Activated CD4-positive, alpha-beta T cell treated with anti-CD3 and anti-CD28 coated beads for 48 hours (primary cell): ENCODE data around the gene KIAA0825.
"Not testable (repeated sequence)": the region's sequence is repeated elsewhere in the genome, so short reads cannot be mapped to it uniquely, and the experiment has no call there.

Source experiments
- DNase-seq: peaks from one replicate; pipeline ENCODE4 v3.0.0-alpha.2; 2020

KIAA0825 gene

GRCh38 chr5:94240134-94240533, 378.3 kb downstream of the KIAA0825 start:
- no peak for DNase-seq

GRCh38 chr5:94239266-94239665, 379.1 kb downstream of the KIAA0825 start:
- no peak for DNase-seq

GRCh38 chr5:94234987-94235386, 383.4 kb downstream of the KIAA0825 start:
- no peak for DNase-seq

GRCh38 chr5:94228791-94229190, 389.6 kb downstream of the KIAA0825 start:
- no peak for DNase-seq

- no peak for DNase-seq
Measured at GRCh38 chr5:94223235-94223634, 395.2 kb downstream of the KIAA0825 start.

DNA sequence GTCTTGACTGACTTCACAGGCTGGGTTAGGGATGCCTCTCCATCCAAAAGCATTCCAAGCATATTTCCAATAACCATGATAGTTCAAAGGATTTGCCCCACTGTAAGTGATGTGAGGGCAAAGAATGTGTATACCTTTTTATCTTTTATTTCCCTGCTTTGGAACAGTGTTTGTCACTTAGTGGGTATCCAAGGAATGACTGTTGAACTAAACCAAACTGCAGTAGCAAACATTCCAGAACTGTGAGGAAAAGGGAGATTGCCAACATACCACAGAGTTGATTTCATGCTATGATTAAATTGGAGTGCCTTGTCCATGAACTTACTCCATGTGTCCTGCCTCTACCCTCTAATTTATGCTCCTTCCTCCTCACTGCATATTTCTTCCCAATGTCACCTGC, 400.0 kb downstream of the KIAA0825 start:
- DNase-seq = no peak

DNA sequence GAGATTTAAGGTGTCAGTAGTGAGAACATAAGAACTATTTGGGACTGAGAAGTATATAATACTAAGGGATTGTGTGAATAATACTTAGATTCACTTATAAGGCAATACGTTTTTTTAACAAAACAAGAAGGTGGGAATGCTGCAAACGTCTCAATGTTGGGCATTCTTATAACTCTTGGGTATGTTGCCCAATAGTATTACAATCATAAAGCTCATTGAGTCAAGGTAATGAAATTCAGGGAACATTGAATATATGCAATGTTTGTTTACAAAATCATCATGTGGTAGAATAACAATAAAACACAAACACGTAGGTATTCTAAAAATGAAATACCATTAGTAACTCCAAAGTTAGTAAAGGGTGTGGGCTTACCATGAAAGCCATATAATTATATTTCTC, 400.7 kb downstream of the KIAA0825 start:
- no peak for DNase-seq

- DNase-seq = no peak
Measured at GRCh38 chr5:94217216-94217615, 401.2 kb downstream of the KIAA0825 start.

DNA sequence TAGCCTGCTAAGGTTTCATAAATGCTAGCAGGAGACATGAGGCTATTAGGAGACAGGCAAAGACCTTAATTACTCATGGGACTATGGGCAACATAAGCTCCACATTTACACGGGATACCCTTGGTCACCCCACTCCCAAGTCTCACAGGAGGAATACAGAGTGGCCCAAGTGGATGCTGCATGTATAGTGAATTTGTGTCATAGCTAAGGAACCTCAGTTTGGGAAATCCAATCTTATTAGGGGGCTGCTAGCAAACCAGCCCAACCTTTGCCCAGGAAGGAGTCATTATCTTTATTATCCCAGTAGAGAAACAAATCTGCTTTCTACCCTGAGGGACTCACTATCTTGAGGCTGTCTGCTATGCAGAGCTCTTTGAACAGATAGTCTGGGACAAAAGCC, 405.9 kb downstream of the KIAA0825 start:
- DNase-seq = no peak

GRCh38 chr5:94209774-94210355, 408.5 kb downstream of the KIAA0825 start:
- DNase-seq = no peak

DNA sequence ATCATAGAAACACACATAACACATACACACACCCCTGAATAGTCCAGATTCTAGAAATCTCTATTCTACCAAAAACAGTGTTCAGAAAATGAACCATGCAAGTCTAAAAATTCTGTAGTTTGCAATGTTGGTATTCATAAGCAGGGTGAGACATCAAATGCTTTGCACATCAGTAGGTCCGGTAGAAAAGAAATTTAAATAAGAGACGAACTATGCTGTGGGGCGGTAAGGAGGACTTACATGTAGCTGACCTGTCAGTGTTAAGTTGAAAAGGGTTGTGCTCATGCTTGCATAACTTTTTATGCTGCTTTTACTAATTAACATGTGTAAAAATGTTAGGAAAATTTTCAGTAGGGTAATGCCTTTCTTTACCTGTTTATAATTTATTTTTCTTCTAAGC, 409.1 kb downstream of the KIAA0825 start:
- no peak for DNase-seq

DNA sequence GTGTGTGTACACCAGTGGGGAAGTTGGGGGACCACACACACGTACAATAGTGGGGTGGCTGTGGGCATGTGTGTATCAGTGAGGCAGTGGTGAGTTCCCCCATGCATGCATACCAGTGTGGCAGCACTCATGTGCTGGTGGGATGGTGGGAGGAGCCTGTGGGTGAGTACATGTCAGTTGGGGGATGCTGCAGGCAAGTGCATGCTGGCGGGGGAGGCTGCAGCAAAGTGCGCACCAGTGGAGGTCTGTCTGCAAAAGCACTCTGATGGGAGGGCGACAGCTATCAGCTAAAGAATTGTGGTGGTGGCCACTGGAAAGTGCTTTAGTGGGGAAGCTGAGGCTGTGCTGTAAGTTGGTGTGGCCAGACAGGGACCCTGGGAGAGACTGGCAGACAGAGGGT, 418.8 kb downstream of the KIAA0825 start:
- no peak for DNase-seq

DNA sequence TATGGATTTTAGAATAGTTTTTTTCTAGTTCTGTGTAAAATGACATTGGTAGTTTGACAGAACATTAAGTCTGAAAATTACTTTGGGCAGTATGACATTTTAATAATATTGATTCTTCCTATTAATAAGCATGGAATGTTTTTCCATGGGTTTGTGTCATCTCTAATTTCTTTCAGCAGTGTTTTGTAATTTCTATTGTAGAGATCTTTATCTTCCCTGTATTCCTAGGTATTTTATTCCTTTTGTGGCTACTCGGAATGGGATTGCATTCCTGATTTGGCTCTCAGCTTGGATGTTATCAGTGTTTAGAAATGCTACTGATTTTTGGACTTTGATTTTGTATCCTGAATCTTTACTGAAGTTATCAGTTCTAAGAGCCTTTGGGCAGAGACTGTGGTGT, 420.4 kb downstream of the KIAA0825 start:
- no peak for DNase-seq

DNA sequence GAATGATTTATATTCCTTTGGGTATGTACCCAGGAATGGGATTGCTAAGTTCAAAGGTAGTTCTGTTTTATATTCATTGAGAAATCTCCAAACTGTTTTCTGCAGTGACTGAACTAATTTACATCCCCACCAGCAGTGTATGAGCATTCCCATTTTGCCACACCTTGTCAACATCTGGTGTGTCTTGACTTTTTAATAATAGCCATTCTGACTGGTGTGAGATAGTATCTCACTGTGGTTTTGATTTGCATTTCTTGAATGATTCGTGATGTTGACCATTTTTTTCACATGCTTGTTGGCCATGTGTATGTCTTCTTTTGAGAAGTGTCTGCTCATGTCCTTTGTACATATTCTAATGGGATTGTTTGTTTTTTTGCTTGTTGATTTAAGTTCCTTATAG, 421.5 kb downstream of the KIAA0825 start:
- DNase-seq = no peak

- no peak for DNase-seq
Measured at GRCh38 chr5:94192658-94193391, 425.6 kb downstream of the KIAA0825 start.

- DNase-seq = no peak
Measured at GRCh38 chr5:94191604-94192003, 426.8 kb downstream of the KIAA0825 start.

DNA sequence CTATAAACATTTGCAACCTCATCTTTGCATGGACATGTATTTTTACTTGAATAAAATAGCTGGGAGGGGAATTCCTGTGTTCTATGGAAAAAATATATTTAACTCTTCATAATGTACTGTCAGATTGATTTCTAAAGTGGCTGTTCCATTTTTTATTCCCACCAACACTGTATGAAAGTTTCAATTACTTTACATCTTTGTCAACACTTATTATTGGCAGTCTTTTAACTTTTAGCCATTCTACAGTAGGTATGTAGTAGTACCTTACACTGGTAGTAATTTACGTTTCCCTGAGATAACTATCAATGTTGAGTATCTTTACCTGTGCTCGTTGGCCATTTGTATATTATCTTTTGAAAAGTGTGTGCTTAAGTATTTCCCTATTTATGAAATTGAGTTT, 429.7 kb downstream of the KIAA0825 start:
- no peak for DNase-seq

- no peak for DNase-seq
Measured at GRCh38 chr5:94184870-94185269, 433.5 kb downstream of the KIAA0825 start.

- DNase-seq = no peak
Measured at GRCh38 chr5:94181895-94182294, 436.5 kb downstream of the KIAA0825 start.

- DNase-seq = no peak
Measured at GRCh38 chr5:94180761-94181160, 437.6 kb downstream of the KIAA0825 start.

DNA sequence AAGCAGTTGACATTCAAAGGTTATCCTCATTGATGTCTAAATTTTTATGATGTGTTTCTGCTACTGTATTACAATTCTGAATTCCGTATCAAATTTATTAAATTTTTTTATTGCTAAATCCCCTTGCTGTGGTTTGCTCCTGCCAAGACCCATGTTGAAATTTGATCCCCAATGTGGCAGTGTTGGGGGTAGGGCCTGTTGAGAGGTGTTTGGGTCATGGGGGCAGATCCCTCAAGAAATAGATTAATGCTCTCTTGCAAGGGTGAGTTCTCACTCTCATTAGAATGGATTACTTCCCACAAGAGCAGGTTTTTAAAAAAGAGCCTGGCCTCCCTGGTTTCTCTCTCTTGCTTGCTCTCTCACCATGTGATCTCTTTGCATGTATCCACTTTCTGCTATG, 442.5 kb downstream of the KIAA0825 start:
- DNase-seq = no peak

DNA sequence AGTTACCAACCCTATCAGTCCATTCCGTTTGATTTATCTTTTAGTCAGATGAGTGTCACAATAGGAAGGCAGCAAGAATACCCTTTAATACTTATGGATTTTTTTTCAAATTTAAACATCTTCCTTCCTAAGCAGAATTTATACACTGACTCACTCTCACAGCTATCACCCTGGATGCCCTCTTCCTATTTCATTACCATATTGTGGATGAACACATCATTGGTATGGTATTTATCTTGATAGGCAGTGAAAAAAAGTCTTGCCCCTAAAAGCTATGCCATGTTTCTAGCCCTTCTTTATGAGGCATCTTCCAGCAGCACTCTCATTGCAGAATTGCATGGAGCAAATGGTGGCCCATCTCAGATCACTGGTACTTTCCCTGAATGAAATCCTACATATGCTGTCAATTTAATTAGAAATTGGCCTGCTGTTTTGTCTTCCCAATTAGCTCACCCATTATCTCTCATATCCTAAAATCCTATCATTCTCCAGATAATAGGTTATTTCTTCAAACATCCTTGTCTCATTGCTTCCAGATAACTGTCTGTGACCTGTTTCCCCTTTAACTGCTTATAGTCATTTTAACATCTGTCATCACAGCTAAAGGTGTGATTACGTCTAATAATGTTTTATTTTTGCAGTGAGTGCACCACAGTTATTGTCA, 443.5 kb downstream of the KIAA0825 start:
- DNase-seq = no peak

- DNase-seq = no peak
Measured at GRCh38 chr5:94173100-94173499, 445.3 kb downstream of the KIAA0825 start.

DNA sequence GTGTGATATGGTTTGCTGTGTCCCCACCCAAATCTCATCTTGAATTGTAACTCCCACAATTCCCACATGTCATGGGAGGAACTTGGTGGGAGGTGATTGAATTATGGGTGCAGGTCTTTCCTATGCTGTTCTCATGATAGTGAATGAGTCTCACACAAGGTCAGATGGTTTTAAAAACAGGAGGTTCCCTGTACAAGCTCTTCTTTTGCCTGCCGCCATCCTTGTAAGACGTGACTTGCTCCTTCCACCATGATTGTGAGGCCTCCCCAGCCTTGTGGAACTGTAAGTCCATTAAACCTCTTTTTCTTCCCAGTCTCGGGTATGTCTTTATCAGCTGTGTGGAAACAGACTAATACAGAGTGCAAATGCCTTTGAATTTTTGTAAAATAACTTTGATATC, 447.3 kb downstream of the KIAA0825 start:
- not testable (repeated sequence) for DNase-seq
